Renal cortex interstitium (tissue), 11 donors: Measurements from ENCODE around the gene DPP4. TPM values are rescaled to one million over a fixed set of nuclear protein-coding genes. Genes with fewer than 3 reads are reported as not detected.
A peak's percentile ranks its signal among the peaks of the same experiment; 100 is the strongest.

Experiments used
- DNase-seq, 11 donors: peaks; one replicate each; pipeline ENCODE4 v3.0.0-alpha.2; 2013; ENCODE audit warnings: low read depth in 9 of 11, low spot score in 4 of 11; ENCODE audit errors: extremely low read depth in 1 of 11
- polyA plus RNA-seq, 3 donors: library from polyadenylated mRNA; unstranded; fragments of 120-200 nt; gene quantifications; one replicate each; pipeline ENCODE4 v1.2.1, GENCODE V29; 2013; ENCODE audit not compliant: insufficient read length in 3 of 3

The DPP4 gene
- polyA plus RNA-seq, 3 donors = 106 to 157 (median 136) TPM

GRCh38 chr2:162007447-162008040, 66.5 kb downstream of the DPP4 start:
- DNase-seq = no peak

- DNase-seq = no peak
Observed at GRCh38 chr2:162006337-162006736, 67.7 kb downstream of the DPP4 start.

GRCh38 chr2:162004031-162004430, 70.0 kb downstream of the DPP4 start:
- no peak for DNase-seq

GRCh38 chr2:162002623-162003235, 71.3 kb downstream of the DPP4 start:
- no peak for DNase-seq

- DNase-seq = no peak
Observed at GRCh38 chr2:162000431-162000830, 73.6 kb downstream of the DPP4 start.

- no peak for DNase-seq
Observed at GRCh38 chr2:161999321-161999720, 74.7 kb downstream of the DPP4 start.

GRCh38 chr2:161998857-161999256, 75.2 kb downstream of the DPP4 start:
- no peak for DNase-seq

GRCh38 chr2:161997916-161998471, 76.0 kb downstream of the DPP4 start:
- peak in 2 of 11 donors; percentile 6 to 10 for DNase-seq

GRCh38 chr2:161995553-161996016, 78.4 kb downstream of the DPP4 start:
- DNase-seq = no peak

- no peak for DNase-seq
Observed at GRCh38 chr2:161994761-161995520, 79.1 kb downstream of the DPP4 start.

GRCh38 chr2:161992531-161992930, 81.5 kb downstream of the DPP4 start:
- DNase-seq = no peak

- no peak for DNase-seq
Observed at GRCh38 chr2:161991991-161992390, 82.0 kb downstream of the DPP4 start.

GRCh38 chr2:161990741-161991140, 83.3 kb downstream of the DPP4 start:
- no peak for DNase-seq

GRCh38 chr2:161990036-161990435, 84.0 kb downstream of the DPP4 start:
- DNase-seq = no peak

GRCh38 chr2:161988589-161988988, 85.4 kb downstream of the DPP4 start:
- no peak for DNase-seq

GRCh38 chr2:161987311-161987710, 86.7 kb downstream of the DPP4 start:
- no peak for DNase-seq

GRCh38 chr2:161983866-161984265, 90.1 kb downstream of the DPP4 start:
- no peak for DNase-seq

- no peak for DNase-seq
Observed at GRCh38 chr2:161983331-161983651, 90.7 kb downstream of the DPP4 start.

GRCh38 chr2:161982548-161983330, 91.3 kb downstream of the DPP4 start:
- DNase-seq = no peak
